Measurements from ENCODE around the gene ABHD10.

ABHD10 gene

GRCh38 chr3:111963424-111963823, 15.4 kb upstream of the ABHD10 start:
- TF ChIP-seq RAD21 (IDR thresholded peaks at IDR 0.05; ENCODE audit: low read depth) (no peak), TAF1 (IDR thresholded peaks at IDR 0.05; ENCODE audit: low read depth) (no peak), TEAD4 (IDR thresholded peaks at IDR 0.05) (no peak), CREB1 (IDR thresholded peaks at IDR 0.05; ENCODE audit: low read depth) (no peak), EP300 (IDR thresholded peaks at IDR 0.05; ENCODE audit: borderline replicate concordance) (no peak), YY1 (IDR thresholded peaks at IDR 0.05; ENCODE audit: low read depth) (no peak), EGR1 (IDR thresholded peaks at IDR 0.05) (no peak), TCF12 (IDR thresholded peaks at IDR 0.05; ENCODE audit: low read depth) (no peak), CEBPB (IDR thresholded peaks at IDR 0.05) (no peak), ZBTB7A (IDR thresholded peaks at IDR 0.05; ENCODE audit: low read depth) (no peak)
- TF ChIP-seq, protein P1, sequence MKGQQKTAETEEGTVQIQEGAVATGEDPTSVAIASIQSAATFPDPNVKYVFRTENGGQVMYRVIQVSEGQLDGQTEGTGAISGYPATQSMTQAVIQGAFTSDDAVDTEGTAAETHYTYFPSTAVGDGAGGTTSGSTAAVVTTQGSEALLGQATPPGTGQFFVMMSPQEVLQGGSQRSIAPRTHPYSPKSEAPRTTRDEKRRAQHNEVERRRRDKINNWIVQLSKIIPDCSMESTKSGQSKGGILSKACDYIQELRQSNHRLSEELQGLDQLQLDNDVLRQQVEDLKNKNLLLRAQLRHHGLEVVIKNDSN (IDR thresholded peaks at IDR 0.05) = no peak

- TF ChIP-seq, protein P1 (IDR thresholded peaks at IDR 0.05) = no peak
- TF ChIP-seq ZBTB7A (IDR thresholded peaks at IDR 0.05; ENCODE audit: low read depth) (no peak), TAF1 (IDR thresholded peaks at IDR 0.05; ENCODE audit: low read depth) (no peak), RAD21 (IDR thresholded peaks at IDR 0.05; ENCODE audit: low read depth) (no peak)
Observed at GRCh38 chr3:111965484-111965883, 13.3 kb upstream of the ABHD10 start.

GRCh38 chr3:111967068-111967467, 11.8 kb upstream of the ABHD10 start:
- TF ChIP-seq EP300 (IDR thresholded peaks at IDR 0.05; ENCODE audit: borderline replicate concordance) (no peak), REST (IDR thresholded peaks at IDR 0.05; ENCODE audit: low read depth) (no peak)

DNA sequence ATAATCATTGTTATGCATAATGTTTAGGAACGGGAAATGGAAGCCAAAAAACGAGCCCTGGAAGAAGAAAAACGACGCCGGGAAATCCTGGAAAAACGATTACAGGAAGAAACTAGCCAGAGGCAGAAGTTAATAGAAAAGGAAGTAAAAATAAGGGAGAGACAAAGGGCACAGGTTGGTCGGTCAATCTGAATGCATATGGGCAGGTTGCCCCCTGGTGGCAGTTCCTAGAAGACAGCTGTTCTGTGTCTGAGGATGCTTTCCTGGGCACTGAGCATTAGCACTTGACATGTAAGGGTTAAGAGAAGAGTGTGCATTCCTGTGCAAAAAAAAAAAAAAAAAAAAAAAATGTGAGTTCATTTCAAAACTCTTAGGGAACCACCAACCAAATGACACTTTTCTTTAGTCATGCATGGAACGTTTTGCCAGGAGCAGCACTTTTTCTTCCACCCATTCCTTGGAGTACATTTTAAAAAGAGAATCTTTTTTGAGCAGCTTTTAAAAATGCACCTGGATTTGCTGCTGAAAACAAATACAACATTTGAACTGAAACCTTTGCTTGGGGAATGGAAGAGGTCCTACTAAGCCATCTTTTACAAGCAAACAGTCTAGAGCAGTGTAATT, 11.1 kb upstream of the ABHD10 start:
- TF ChIP-seq TCF12 (IDR thresholded peaks at IDR 0.05; ENCODE audit: low read depth) = no peak
- peak; percentile 34; the same call in 1 of the 2 replicates for TF ChIP-seq TEAD4 (IDR thresholded peaks at IDR 0.05)
- peak; percentile 97 for TF ChIP-seq RAD21 (IDR thresholded peaks at IDR 0.05; ENCODE audit: low read depth)

- TF ChIP-seq EGR1 (IDR thresholded peaks at IDR 0.05) (no peak), TCF12 (IDR thresholded peaks at IDR 0.05; ENCODE audit: low read depth) (no peak), REST (IDR thresholded peaks at IDR 0.05; ENCODE audit: low read depth) (no peak), CREB1 (IDR thresholded peaks at IDR 0.05; ENCODE audit: low read depth) (no peak), CEBPB (IDR thresholded peaks at IDR 0.05) (no peak), EP300 (IDR thresholded peaks at IDR 0.05; ENCODE audit: borderline replicate concordance) (no peak), ZBTB7A (IDR thresholded peaks at IDR 0.05; ENCODE audit: low read depth) (no peak), NFIC (IDR thresholded peaks at IDR 0.05) (no peak), RAD21 (IDR thresholded peaks at IDR 0.05; ENCODE audit: low read depth) (no peak), FOXM1 (IDR thresholded peaks at IDR 0.05; ENCODE audit: borderline replicate concordance, low read depth) (no peak), YY1 (IDR thresholded peaks at IDR 0.05; ENCODE audit: low read depth) (no peak)
- TF ChIP-seq, protein P1 (IDR thresholded peaks at IDR 0.05) = no peak
Observed at GRCh38 chr3:111968319-111969054, 10.3 kb upstream of the ABHD10 start.

GRCh38 chr3:111970376-111970775, 8.4 kb upstream of the ABHD10 start:
- no peak for TF ChIP-seq NFIC (IDR thresholded peaks at IDR 0.05)
- TF ChIP-seq TCF12 (IDR thresholded peaks at IDR 0.05; ENCODE audit: low read depth) = no peak
- TF ChIP-seq, protein P1 (IDR thresholded peaks at IDR 0.05) = no peak
- TF ChIP-seq, protein P2, sequence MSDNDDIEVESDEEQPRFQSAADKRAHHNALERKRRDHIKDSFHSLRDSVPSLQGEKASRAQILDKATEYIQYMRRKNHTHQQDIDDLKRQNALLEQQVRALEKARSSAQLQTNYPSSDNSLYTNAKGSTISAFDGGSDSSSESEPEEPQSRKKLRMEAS (IDR thresholded peaks at IDR 0.05) = no peak
- TF ChIP-seq RAD21 (IDR thresholded peaks at IDR 0.05; ENCODE audit: low read depth) = no peak
- TF ChIP-seq REST (IDR thresholded peaks at IDR 0.05; ENCODE audit: low read depth) = no peak
- TF ChIP-seq TAF1 (IDR thresholded peaks at IDR 0.05; ENCODE audit: low read depth) = no peak
- TF ChIP-seq EP300 (IDR thresholded peaks at IDR 0.05; ENCODE audit: borderline replicate concordance) = no peak
- no peak for TF ChIP-seq TEAD4 (IDR thresholded peaks at IDR 0.05)
- TF ChIP-seq CREB1 (IDR thresholded peaks at IDR 0.05; ENCODE audit: low read depth) = no peak
- TF ChIP-seq EGR1 (IDR thresholded peaks at IDR 0.05) = no peak
- TF ChIP-seq ZBTB7A (IDR thresholded peaks at IDR 0.05; ENCODE audit: low read depth) = no peak
- TF ChIP-seq FOXM1 (IDR thresholded peaks at IDR 0.05; ENCODE audit: borderline replicate concordance, low read depth) = no peak
- TF ChIP-seq YY1 (IDR thresholded peaks at IDR 0.05; ENCODE audit: low read depth) = no peak
- no peak for TF ChIP-seq CEBPB (IDR thresholded peaks at IDR 0.05)
